Measurements from ENCODE around the gene CCDC63.

The CCDC63 gene

DNA sequence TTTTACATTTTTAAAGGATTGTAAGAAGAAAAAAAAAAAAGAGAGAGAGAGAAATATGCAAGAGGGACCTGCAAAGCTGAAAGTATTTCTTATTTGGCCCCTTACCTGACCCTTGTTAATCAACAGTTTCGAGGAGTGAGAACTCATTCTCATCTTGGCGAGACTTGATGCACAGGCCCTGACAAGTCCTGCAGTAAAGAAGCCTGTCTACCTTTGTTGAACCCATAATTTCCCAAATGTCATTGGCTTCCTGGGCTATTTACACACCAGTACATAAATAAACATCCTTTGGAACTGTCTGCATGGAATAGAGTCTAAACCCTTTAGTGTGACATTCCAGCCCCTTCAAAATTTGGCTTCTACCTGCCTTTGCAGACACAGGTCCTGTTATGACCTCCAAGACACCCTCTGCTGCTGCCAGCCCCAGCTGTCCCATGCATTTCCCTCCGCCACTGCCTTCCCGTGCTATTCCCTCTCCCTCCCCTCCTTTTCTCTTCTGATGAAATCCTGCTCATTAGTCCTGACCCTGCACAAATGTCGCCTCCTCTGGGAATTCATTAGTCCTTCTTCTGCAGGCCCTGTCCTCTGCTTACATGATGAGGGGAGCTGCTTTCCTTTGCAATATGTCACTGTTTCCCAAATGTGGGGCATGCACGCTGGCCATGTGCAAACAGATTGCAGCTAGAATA is 38.5 kb downstream of the CCDC63 start:
- DNase-seq: no peak

DNA sequence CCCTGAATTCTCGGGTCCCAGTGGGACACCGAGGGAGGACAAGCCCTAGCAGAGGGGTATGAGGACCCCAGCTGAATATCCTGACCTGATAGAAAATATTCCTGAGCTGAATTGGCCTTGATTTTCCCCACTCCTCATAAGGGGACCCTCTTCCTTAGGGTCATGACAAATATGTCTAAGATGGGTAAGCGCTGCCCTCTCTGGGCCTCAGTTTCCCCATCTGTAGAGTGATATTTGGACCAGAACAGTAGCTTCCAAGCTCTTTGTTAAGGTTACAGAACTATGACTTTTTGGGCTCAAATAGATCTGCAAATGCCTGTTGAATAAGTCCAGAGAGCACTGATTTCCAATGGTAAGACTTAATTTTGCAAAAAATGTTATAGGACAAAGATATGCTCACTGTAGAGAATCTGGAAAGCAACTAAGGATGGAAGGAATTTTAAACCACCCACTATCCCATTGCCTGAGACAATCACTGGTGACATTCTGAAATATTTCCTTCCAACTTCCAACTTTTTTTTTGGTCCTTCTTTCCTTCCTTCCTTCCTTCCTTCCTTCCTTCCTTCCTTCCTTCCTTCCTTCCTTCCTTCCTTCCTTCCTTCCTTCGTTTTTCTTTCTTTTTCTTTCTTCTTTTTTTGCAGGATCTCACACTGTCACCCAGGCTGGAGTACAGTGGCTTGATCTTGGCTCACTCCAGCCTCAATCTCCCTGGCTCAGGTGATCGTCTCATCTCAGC is 41.6 kb downstream of the CCDC63 start:
- no peak for DNase-seq

DNA sequence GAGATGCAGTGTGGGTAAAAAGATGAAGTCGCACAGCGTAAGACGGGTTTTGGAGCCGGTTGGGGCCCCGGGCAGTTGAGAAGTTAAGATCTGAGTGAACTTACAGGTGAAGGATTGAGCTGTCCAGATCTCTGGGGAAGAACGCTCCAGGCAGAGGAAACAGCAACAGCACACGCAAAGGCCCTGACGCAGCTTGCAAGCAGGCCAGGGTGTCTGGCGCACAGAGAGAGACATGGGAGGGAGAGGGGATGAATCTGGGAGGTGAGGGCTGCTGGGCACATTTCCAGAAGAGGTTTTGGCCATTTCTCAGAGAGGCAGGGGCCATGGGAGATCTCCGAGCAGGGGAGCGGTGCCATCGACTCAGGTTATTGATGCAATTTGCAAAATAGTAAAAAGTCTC is 42.6 kb downstream of the CCDC63 start:
- DNase-seq: no peak

DNA sequence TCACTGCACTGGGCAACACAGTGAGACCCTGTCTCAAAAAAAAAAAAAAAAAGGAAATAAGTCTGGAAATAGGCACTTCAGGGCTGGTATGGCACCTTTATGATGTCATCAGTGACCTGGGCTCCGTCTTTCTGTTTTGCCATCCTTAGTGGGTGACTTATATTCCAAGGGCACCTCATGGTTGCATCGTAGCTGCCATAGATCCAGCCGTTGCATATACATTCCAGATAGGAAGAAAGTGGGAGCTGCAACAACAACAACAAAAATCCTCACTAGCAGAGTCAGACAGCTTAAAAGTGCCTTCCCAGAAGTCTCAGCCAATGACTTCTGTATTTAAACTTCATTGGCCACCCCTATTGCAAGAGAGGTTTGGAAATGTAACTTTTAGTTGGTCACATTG is 47.2 kb downstream of the CCDC63 start:
- DNase-seq: no peak

DNA sequence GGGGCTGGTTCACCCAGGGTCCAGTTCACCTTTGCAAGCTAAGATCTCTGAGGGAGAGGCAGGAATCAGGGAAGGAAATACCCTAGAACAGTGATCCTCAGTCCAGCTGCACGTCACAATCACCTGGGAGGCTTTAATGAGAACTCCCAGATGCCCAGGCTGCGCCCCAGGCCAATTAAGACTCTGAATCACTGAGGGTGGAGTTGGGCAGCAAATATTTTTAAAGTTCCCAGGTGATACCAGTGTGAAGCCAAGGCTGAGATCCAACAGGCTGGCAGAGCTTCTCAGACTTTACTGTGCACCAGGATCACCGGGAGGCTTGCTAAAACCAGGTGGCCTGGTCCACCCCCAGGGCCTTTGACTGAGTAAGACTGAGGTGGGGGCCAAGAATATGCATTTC is 49.8 kb downstream of the CCDC63 start:
- no peak for DNase-seq

DNA sequence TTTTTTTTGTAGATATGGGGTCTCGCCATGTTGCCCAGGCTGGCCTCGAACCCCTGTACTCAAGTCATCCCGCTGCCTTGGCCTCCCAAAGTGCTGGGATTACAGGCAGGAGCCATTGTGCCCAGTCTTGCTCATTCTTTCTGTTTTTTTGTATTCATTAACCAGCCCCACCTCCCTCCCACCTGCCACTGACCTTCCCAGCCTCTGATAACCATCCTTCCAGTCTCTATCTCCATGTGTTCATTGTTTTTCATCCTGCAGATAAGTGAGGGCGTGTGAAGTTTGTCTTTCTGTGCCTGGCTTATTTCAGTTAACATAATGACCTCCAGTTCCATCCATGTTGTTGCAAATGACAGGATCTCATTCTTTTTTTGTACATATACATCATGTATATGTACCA is 54.6 kb downstream of the CCDC63 start:
- no peak for DNase-seq

DNA sequence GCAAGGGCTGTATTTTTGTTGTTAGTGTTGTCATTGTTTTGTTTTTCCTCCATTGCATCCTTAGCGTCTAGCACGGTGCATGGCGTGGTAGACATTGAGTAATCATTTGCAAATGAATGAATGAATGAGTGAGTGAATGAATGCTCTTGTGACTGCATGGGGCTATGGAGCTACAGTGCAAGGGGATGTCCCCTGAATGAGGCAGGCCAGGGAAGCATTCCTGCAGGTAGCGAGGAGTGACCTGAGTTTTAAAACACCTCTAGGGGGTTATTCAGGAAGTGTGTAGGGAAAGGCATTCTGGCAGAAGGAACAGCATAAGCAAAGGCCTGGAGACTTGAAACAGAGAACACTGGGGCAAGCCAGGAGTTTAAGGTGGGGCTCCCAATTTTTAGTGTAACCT is 56.7 kb downstream of the CCDC63 start:
- no peak for DNase-seq

DNA sequence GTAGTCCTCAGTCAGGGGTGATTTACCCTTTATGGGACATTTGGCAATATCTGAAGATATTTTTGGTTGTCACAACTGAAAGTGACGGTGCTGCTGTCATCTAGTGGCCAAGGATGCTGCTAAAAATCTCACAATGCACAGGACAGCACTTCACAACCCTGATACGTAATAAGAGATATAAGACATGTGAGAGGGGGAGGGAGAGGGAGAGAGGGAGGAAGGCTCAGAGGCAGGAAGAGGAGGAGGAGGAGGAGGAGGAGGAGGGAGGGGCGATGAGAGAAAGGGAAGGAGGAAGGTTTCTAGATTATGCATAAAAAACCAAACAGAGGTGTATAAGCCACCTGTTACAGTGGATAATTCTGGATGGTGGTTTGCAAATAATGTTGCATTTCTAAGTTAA is 59.3 kb downstream of the CCDC63 start:
- DNase-seq: no peak

DNA sequence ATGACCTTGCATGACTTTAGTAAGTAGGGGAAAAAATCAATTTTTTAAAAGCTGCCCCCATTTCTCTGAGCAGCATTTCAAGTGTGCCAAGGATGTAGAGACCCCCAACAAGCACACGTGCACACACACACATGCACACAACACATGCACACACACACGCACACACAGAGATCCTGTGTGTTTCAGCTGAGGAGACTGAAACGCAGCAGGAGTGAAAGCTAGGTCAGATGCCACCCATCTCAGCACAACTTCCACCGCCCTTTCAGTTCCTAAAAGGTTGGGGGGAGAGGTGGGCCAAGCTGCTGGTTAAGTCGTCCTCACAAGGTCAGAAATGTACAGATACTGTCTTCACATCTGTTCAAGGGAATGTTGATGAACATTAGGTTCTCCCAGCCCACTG is 59.7 kb downstream of the CCDC63 start:
- no peak for DNase-seq

DNA sequence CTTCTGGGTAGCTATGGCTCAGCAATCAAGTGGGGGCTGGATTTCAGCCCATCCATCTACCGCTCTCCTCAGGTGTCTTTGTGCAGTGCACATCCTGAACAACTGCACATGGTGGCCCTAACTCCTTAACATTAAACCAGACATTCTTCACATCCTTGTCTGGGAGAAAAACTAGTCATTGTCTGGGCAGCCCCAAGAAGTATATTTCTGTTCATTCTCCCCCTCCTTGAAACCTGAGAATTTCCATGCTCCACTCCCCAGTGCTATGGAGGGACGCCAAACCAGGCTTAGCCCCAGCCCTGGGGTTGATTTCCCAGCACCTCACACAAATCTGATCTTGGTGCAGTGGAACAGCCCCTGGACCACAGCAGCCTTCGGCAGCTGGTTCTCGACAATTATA is 60.2 kb downstream of the CCDC63 start:
- DNase-seq: no peak

DNA sequence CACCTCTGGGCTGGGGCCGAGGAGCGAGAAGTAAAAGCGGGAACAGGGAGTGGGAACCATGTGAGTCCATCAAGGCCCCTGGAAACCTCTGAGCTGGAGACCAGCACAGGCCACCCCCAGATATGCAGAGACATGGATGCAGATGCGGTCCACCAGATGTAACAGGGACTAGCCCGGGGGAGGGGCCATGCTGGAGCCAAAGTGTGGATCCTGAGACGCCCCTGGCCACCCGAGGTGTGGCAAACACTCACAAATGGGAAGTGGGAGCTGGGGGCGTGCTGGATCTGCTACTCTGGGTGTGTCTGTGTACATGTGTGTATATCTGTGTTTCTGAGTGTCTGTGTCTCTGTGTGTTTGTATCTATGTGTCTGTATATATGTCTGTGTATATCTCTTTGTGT is 60.8 kb downstream of the CCDC63 start:
- DNase-seq: no peak

DNA sequence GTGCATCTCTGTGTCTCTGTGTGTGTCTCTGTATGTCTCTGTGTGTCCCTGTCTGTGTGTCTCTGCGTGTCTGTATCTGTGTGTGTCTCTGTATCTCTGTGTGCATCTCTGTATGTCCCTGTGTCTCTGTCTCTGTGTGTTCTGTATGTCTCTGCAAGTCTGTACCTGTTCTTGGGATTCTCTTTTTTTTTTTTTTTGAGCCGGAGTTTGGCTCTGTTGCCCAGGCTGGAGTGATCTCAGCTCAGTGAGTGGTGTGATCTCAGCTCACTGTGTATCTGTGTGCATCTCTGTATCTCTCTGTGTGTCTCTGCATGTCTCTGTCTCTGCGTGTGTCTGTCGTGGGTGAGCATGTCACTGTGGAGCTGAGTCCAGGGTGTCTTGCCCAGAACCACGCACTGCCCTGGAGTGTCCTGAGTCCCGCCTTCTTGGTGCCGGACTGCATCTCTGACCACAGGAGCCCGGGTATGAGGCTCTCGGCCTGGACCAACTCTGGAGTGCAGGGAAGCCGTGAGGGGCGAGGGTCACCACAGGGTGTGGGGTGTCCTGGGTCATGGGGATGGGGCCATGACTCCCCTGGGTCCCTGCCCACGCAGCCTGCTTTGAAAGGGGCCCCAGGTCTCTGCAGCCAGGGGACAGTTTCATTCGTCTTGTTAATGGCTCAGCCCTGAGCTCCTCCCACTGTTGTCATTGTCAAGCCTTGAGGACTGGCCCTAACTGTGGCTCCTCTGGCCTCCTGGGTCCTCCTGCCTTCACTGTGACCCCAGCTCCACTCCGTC is 61.8 kb downstream of the CCDC63 start:
- no peak for DNase-seq

DNA sequence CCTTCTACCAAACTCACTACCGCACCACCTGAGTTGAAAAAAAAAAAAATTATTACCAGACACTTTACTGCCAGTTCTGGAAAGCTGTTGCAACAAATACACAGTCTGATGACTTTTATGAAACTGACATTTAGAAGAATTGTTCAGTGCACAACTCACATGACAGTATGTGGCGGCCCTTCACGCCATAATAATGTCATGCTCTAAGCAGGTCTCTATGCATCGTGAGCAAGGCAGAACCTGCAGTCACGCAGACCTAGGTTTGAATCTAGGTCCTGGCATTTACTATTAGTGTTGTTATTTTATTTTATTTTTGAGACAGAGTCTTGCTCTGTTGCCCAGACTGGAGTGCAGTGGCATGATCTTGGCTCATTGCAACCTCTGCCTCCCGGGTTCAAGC is 65.5 kb downstream of the CCDC63 start:
- DNase-seq: no peak

DNA sequence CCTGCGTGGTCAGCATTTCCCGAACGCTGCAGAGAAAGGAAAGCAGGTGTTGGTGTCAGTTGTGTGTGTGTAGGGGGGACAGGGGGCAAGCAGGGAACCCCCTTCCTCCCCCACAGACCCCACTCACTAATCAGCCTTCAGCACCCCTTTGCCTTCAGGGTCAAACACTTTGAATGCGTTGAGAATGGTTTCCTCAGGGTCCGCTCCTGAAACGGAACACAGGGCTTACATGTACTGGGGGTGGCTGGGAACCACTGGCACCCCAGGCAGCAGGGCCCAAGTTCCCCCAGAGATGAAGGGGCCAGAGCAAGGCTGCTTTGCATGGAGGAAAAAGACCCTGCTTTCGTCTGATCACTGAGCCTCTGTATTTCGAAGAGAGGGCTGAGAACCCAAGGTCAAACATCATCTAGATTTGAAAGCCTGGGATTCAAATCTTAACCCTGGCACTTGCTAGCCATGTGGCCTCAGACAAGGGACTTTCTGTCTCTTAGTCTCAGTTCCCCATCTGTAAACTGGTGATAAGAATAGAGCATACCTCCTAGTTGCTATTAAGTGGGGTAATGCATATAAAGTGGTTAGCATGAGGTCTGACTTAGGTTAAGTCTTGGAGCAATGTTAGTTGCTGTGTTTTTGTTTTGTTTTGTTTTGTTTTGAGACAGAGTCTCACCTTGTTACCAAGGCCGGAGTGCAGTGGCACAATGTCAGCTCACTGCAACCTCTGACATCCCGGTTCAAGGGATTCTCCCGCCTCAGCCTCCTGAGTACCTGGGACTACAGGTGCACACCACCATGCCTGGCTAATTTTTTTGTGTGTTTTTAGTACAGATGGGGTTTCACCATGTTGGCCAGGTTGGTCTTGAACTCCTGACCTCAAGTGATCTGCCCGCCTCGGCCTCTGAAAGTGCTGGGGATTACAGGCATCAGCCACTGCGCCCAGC is 66.6 kb downstream of the CCDC63 start:
- no peak for DNase-seq

DNA sequence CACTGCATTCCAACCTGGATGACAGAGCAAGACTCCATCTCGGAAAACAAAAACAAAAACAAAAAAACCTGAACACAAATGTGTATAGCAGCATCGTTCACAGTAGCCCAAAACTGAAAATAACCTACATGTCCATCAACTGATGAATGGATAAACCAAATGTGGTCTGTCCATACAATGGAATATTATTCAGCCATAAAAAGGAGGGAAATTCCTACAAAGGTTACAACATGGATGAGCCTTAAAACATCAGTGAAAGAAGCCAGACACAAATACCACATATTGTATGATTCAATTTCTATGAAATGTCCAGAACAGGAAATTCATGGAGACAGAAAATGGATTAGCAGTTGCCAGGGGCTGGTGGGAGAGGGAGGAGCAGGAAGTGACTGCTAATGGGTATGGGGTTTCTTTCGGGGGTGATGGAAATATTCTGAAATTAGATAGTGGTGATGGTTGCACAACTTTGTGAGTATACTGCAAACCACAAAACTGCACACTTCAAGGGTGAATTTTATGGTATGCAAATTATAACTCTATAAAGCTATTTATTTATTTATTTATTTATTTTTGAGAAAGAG is 69.6 kb downstream of the CCDC63 start:
- DNase-seq: no peak

DNA sequence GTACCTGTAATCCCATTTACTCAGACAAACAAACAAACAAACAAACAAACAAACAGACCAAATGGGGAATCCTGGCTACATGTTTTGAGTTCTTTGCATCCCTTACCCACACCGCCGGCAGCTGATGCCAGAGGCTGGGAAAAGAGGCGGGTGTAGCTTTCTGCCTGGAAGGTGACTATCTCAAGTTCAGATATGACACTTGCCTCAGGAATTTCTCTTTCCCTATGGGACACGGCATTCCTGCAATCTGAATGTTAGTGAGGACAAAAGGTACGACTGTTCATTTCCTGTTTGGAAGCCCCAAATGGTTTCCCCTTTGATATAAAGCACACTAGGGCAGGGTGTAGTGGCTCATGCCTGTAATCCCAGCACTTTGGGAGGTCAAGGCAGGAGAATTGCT is 70.7 kb downstream of the CCDC63 start:
- DNase-seq: no peak

DNA sequence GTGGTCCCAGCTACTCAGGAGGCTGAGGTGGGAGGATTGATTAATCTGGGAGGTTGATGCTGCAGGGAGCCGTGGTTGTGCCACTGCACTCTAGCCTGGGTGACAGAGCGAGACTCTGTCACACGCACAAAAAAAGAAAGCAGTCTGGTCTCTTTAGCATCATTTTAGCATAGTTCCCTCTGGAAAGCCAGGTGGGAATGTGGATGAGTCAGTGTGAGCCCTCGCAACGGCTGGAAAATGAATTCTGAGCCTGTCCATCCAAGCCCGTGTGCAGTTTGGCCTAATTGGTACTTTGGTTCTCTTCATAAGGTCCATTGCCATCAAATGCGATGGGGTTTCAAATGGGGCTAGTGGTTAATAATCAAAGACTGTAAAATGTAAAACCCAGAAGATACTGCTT is 71.2 kb downstream of the CCDC63 start:
- DNase-seq: no peak

DNA sequence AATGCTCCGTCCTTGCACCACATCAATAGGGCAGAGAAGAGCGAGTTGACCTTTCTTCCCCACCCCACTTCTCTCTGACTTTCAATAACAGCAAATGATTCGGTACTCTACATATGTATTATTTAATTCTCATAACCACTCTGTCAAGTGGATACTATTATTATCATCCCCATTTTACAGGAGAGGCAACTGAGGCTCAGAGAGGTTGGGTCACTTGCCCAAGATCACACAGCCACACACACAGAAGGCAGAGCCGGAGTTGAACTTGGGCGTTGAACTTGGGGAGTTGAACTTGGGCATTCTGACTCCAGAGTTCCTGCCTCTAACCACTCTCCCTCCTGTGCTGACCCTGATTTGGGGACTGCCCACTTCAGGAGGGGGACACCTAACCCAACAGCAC is 72.9 kb downstream of the CCDC63 start:
- DNase-seq: no peak

DNA sequence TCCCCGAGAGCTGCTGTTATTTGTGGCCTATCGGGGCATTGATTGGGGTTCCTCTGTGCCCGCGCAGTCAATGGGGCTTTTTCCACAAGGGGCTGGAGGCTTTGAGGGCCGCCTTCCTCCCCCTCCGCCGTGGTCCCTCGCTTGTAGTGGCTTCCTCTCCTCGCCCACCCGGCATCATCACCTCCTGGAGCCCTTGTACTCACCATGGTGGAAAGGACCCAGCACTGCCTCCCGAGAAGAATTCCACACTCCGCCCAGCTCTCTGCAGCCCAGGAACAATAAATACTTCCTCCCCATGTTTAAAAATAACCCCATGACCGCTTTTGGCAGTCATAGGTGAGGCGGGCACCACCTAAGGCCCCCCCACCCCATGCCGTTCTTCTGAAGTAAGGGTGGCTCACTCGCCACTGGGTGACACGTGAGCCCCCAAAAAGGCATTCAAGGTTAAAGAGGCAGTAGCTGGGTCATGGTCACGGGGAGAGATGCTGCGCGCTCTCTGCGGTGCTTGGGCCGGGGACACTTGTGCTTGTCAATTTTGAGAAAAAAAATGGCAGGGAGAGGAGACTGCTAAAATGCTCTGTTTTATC is 73.6 kb downstream of the CCDC63 start, which contains the start of gene MYL2:
MYL2 (minus strand) TSS at position 256 of the 587 bp plus-strand sequence; CDS start at position 206, 50 bp downstream.
- DNase-seq: no peak

DNA sequence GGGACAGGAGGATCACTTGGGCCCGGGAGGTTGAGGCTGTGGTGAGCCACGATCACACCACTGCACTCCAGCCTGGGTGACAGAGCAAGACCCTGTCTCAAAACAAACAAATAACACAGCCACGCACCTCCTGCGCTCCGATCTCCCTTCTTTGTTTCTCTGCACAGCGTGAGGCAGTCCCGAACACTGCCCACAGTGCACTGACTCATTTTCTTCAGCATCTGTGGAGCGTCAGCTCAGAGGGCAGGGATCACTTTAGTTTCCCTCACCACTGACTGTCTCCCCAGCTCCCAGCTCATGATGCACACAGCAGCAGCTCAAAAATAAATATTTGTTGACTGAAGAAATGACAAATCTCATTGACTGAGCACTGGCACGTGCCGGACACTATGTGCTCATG is 74.5 kb downstream of the CCDC63 start:
- no peak for DNase-seq

DNA sequence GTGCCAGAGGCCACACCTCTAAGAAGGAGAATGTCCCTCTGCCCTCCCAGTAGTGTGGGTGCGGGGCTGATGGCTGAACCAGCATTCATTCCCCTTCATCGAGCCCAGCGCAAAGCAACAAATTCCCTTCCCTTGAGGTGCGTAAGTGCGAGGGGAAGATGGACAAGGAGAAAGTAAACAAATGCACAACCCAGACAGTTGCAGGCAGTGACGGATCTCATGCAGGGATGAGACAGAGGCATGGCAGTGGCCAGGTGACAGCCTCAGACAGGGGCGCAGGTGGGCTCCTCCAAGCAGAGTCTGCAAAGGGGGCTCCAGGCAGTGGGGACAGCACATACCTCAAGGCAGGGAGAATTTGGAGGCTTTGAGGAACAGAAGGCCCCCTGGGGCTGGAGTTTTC is 75.9 kb downstream of the CCDC63 start:
- DNase-seq: no peak

DNA sequence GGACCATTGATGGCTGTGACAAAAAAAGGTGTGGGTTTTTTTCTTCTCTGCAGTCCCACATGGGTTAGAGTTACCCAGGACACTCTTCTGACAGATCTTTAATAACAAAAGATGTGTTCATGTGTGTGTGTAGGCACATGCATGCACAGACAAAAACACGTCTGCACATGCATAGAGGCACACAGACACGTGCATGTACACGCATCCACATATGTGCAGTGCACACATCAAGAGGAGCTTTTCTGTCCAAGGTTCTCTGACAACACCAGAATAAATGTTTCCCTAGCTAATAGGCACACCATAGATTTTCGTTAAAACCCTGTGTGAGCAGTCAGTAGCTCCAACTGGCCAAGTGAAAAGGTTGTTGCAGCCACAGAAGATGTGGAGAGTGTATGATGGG is 76.4 kb downstream of the CCDC63 start:
- no peak for DNase-seq
